Endothelial cell (in vitro differentiated cells): ENCODE results near the gene PTPDC1. TPM values are rescaled to one million over a fixed set of nuclear protein-coding genes. Genes with fewer than 3 reads are reported as not detected.

ENCODE experiments used
- DNase-seq: peaks from one replicate; pipeline ENCODE4 v3.0.0; 2021; ENCODE audit warnings: low spot score
- H3K27ac Mint-ChIP-seq: one replicate; pipeline ENCODE4 v1.8.0; 2021; ENCODE audit warnings: mixed read lengths, inconsistent platforms; ENCODE audit not compliant: unreplicated experiment
- H3K27me3 Mint-ChIP-seq: one replicate; pipeline ENCODE4 v1.8.0; 2021; ENCODE audit warnings: mild to moderate bottlenecking, moderate library complexity, mixed read lengths, inconsistent platforms; ENCODE audit not compliant: unreplicated experiment
- H3K36me3 Mint-ChIP-seq: one replicate; pipeline ENCODE4 v1.8.0; 2021; ENCODE audit warnings: mild to moderate bottlenecking, low read depth, mixed read lengths, inconsistent platforms; ENCODE audit not compliant: unreplicated experiment
- H3K4me1 Mint-ChIP-seq: one replicate; pipeline ENCODE4 v1.8.0; 2021; ENCODE audit warnings: mild to moderate bottlenecking, mixed read lengths, inconsistent platforms; ENCODE audit not compliant: unreplicated experiment
- H3K4me3 Mint-ChIP-seq: one replicate; pipeline ENCODE4 v1.8.0; 2021; ENCODE audit warnings: mild to moderate bottlenecking, mixed read lengths, inconsistent platforms; ENCODE audit not compliant: unreplicated experiment
- H3K9me3 Mint-ChIP-seq: one replicate; pipeline ENCODE4 v1.8.0; 2021; ENCODE audit warnings: mixed read lengths, inconsistent platforms; ENCODE audit not compliant: unreplicated experiment
- total RNA-seq: library from RNA; stranded (reverse); fragmentation: NEBNext Ultra II Directional; extraction: Animal tissue kit (Norgen Biotek cat#: 25700); gene quantifications from one replicate; pipeline ENCODE4 v1.2.1, GENCODE V29; 2021; ENCODE audit not compliant: unreplicated experiment
- TF ChIP-seq, protein P1 (sequence below): fragments of 200-600 bp; sonication (generic); IDR thresholded peaks from one replicate; pipeline ENCODE4 v1.5.0; 2021; ENCODE audit warnings: antibody characterized with exemption; ENCODE audit not compliant: unreplicated experiment

PTPDC1 gene
- total RNA-seq, 1 donor from 2014 or later: 7.4 TPM

DNA sequence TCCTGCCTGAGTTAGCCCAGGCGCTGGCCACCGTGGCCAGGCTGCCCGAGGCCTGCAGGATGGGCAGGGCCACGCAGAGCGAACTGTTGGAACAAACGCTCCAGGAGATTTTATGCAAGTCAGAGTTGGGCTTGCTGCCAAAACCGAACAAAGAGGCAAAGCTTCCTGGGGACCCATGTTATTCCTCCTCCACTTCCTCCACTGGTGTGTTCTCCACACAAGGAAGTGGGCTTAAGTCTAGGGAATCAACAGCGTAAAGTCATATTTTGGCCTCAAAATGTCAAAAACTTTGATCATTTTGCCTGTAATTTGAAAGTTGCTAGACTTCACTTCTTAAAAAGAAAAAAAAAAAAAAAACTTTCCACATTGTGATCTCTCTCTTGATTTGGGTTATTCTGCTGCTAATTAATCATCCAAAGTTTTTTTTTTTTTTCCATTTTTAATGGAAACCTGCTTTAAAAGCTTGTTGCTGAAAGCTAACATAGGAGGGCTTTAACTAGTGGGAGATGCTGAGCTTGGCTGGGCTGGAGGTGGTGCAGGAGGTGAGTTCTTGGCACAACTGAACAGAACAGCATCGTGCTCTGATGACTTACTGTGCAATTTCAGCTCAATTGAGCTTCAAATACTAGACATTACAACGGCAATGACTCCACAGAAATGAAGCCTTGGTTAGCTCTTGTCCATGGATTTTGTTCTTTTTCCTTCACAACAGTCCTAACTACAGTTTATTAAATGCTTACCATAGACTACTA is 73.0 kb downstream of the PTPDC1 start:
- Mint-ChIP-seq H3K4me3 (no peak overlapping the region), H3K4me1 (peaks cover 7% of the 10 kb centered on the region), H3K27me3 (peaks cover 3% of the 10 kb centered on the region), H3K27ac (no peak overlapping the region), H3K9me3 (no peaks in the 10 kb centered on the region), H3K36me3 (no peaks in the 10 kb centered on the region)
- no peak for DNase-seq
- TF ChIP-seq, protein P1, sequence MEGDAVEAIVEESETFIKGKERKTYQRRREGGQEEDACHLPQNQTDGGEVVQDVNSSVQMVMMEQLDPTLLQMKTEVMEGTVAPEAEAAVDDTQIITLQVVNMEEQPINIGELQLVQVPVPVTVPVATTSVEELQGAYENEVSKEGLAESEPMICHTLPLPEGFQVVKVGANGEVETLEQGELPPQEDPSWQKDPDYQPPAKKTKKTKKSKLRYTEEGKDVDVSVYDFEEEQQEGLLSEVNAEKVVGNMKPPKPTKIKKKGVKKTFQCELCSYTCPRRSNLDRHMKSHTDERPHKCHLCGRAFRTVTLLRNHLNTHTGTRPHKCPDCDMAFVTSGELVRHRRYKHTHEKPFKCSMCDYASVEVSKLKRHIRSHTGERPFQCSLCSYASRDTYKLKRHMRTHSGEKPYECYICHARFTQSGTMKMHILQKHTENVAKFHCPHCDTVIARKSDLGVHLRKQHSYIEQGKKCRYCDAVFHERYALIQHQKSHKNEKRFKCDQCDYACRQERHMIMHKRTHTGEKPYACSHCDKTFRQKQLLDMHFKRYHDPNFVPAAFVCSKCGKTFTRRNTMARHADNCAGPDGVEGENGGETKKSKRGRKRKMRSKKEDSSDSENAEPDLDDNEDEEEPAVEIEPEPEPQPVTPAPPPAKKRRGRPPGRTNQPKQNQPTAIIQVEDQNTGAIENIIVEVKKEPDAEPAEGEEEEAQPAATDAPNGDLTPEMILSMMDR: no peak

Other genes with a start within 250 kb of the PTPDC1 start
- gene BARX1, start 129.1 kb upstream of the PTPDC1 start, total RNA-seq: 0.51 TPM
- gene ZNF169, start 174.8 kb downstream of the PTPDC1 start, total RNA-seq: 4.9 TPM
- not detected for gene NUTM2F, start 244.2 kb downstream of the PTPDC1 start, total RNA-seq